GM19099 (cell line): Measurements from ENCODE around the gene WDR76.

ENCODE experiments used
- POLR2A ChIP-seq: IDR thresholded peaks from 3 replicates; pipeline ENCODE4 v1.6.1; 2011; ENCODE audit warnings: low read depth; ENCODE audit not compliant: insufficient read length; ENCODE audit errors: extremely low read depth

WDR76 gene

DNA sequence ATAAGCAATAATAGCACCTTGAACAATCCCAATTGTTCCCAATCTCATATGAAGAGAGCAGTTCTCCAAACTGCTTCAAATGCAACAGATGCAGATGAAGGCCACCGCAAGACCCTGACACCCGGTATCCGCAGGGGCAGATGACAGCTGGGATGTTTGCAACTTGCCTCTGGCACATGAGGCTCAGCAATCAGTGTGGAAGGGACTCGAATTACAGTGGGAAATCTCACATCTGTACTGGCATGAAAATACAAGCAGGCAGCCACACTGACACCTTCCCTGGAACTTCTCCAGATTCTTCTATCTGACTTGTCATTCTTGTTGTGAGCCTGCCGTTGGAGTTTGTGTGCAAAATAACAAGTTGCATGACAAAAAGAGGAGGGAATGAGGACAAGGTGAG, 68.8 kb downstream of the WDR76 start:
- TF ChIP-seq POLR2A = no peak

DNA sequence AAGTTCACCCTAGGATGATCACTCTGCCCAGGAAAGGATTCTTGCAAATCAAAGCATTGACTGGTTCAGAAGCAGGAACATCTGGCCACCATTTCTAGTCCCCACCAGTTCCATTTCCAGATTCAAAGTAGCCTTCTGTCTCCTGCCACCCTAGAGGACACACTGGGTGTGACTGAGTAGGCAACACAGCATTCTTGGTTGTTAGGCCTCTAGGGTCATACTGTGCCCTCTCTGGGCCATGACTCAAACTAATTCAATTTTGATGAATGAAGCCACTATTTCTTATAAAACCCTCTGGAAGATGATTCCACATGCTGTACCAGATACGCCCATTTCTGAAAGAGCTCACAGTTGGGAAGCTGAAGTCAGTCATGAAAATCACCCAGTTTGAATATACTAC, 69.7 kb downstream of the WDR76 start:
- no peak for TF ChIP-seq POLR2A

DNA sequence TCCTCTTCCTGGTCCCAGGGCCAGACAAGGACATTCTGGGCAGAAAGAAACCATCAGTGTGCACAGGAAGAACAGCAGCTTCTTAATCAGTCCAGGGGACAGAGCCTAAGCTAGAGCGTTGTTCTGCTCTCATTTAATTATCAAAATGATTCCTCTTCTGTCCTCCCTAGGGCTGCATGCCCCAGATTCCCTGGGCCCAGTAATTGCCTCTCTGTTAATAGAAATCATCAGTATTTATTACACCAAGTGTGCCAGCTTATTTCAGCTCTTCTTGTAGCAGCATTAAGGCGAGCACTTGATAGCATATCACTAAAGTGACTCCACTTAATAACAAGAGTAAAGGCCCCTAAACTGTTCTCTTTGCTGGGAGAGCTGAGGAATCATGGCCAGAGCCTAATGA, 72.1 kb downstream of the WDR76 start:
- no peak for TF ChIP-seq POLR2A

DNA sequence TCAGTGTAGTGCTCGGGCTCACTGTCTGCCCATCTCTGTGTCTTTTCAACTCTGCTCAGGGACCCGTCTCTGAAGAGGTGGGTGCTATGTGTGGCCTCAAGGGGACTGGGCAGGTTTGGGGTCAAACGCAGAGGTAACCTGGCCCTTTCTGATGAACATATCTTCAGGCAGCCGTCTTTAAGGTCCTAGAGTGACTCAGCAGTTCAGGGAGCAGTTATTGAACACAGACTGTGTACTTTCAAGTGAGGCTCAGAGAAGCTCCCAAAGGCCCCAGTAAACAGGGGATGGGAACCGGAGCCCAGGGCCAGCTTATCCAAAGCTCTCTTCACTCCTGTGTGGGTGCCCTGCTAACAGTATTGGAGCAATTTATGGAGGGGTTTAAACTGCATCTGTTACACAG, 73.1 kb downstream of the WDR76 start:
- TF ChIP-seq POLR2A = no peak

DNA sequence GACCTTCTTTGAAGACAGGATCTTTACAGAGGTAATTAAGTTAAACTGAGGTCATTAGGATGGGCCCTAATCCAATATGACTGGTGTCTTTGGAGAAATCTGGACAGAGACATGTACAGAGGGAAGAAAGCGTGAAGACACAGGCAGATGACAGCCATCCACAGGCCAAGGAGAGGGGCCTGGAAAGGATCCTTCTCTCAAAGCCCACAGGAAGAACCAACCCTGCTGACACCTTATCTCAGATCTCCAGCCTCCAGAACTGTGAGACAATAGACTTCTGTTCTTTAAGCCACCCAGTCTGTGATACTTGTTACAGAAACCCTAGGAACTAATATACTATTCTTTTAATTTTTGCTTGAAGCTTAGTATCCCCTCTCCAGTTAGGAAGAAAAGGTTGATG, 74.2 kb downstream of the WDR76 start:
- TF ChIP-seq POLR2A = no peak

DNA sequence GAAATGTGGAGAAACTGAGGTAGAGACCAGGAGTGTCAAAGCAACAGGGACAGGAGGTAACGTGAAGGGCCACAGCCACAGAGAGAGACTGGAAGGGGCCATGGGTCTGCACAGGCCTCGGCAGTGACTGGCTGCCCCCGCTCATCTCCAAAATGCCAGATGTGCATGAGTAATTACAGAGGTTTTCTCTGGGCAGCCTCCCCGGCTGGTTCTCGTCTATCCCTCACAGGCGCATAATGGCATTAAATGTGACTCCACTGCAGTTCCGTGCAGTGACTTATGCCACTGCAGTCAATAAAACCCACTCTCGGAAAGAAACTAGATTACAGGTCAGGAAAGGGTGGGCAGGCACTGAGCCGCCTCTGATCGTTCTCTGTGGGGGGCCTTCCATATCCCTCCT, 74.7 kb downstream of the WDR76 start:
- TF ChIP-seq POLR2A = no peak

DNA sequence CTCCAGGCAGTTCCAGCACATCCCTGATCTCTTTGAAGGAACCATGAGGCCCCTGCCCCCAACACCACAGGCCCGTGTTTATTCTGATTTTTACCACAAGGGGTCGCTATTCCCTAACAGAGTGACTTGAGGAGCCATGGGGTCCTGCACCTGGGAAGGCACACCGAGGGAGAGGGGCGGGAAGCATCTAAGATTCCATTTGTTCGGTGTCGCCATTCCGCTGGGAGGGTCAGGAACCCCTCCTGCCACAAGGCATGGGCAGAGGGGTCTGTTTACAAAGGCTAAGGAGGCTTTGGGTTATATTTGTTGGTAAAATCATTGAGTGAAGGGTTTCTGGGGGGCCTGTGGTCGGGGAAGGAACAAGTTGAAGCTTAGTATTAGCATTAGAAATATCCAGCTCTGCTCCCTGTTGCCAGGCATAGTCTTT, 77.1 kb downstream of the WDR76 start:
- no peak for TF ChIP-seq POLR2A

DNA sequence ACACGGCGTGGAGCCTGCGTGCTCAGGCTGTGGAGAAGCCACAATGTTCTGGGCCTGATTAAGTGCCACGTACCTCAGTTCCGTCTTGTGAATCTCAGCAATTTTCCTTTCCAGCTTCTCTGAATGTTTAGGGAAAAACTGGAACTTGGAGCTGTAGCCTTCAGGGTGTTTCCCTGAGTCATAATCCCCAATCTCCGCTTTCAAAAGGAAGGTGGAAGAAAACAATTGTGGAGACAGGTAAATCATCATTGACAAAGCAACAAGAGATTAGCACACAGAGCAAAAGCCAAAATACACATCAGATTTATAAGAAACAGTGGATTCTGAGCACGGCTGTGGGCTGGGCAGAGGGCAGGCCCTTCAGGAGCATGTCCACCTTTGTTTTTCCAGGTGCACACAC, 79.0 kb downstream of the WDR76 start:
- TF ChIP-seq POLR2A = no peak

DNA sequence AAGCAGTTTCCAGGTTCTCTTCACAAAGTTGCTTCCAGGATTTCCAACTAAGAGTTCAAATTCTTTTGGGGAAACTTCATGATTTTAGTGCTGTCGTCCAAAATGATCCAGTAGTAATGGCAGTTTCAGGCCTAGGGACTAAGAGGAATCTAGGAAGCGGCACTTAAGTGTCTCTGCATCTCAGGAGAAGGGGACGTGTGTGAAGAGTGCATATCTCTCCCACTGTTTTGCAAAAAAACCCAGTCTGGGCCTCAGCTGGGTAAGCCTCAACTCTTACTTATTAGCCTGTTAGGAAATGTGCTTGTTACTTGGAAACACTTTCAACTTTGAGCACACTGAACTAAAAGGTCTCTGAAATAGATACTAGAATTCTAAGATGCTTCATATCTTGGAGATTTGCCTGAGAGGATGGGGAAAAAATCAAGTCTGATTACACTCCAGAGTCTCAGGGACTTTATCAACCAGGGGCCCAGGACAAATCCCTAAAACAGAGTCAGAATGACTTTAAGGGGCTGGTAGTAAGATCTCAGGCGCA, 81.8 kb downstream of the WDR76 start:
- TF ChIP-seq POLR2A = no peak

DNA sequence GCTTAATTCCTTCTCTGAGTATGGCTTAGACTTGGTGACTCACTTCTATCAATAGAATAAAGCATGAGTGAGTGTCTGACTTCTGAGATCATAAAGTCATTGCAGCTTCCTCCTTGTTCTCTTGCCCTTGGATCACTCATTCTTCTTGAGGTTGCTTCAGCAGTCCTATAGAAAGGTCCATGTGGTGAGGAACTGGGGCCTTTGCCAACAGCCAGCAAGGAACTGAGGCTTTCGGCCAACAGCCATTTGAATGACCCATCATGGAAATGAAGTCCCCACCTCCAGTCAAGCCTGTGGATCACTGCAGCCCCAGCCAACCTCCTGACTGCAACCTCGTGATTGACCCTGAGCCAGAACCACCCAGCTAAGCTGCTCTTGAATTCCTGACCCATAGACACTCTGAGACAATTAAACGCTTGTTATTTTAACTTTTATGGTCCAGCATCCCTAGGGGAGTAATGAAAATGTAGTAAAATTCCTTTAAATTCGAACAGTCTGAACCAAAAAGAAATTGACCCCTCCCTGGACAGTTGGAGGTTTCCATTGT, 84.5 kb downstream of the WDR76 start:
- no peak for TF ChIP-seq POLR2A

DNA sequence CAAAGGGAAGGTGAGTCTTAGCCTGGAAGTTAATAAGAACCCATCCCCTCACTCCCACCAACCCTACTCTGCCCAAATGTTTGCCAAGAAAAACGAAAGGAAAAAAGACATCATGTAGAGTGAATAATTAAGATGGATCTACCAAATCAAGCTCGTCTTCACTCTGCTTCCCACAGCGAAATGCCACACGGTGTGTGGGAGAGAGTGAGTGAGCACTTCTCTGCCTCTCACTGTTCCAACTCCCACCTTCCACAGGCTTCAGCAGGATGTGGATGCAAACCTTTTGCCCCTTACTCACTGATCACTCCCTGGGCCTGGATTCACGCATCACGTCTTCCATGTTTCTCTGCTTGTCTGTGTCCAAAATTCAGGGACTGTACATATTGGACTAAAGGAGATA, 85.4 kb downstream of the WDR76 start:
- no peak for TF ChIP-seq POLR2A

DNA sequence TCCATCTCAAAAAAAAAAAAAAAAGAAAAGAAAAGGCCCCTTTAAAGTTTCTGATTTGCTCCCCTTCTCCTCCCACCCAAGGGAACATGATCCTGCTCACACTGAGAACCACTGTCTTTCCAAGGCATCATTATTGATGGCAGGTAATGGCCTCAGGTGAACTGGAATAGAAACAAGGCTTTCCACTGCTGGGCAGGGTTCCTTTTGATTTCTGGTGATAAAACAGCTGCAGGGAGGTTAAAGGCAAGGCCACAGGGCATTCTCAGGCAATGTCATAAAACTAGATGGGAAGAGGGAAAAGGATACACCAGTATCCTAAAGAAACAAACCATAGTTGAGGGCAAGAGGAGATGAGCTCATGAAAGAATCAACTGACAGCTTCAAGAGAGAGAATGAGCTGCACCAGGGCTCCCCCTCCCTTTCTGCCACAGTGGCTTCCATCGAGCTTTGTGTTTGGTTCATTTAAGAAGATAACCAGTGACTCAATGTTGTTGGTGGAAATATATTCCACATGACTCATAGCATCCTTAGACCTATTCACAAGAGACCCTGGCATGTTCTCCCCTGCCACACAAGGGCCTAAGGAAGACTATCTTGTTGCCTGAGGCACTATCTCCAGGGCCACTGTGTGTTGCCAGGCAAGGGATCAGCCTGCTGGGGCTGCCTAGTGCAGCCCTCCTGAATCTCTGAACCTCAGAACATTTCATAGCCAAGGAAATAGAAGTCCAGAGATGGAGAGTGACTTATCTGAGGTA, 86.4 kb downstream of the WDR76 start:
- no peak for TF ChIP-seq POLR2A

DNA sequence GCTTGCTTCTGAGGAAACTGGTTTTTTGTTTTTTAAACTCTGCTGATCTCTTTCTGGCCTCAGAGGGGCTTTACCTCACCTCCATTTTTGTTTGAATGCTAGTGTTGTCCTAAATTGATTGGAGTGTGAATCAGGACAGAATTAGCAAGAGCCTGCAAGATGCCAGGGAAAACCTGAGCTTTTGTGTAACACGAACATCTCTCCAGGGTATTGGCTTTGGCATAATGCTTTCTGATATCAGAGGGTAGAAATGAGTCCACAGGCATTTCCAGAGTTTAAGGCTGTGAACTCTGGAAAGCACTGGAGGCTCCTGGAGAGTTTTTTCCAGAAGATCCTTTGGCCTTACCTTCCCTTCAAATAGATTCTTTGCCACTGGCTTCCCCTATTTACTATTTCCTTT, 87.1 kb downstream of the WDR76 start:
- TF ChIP-seq POLR2A = no peak

DNA sequence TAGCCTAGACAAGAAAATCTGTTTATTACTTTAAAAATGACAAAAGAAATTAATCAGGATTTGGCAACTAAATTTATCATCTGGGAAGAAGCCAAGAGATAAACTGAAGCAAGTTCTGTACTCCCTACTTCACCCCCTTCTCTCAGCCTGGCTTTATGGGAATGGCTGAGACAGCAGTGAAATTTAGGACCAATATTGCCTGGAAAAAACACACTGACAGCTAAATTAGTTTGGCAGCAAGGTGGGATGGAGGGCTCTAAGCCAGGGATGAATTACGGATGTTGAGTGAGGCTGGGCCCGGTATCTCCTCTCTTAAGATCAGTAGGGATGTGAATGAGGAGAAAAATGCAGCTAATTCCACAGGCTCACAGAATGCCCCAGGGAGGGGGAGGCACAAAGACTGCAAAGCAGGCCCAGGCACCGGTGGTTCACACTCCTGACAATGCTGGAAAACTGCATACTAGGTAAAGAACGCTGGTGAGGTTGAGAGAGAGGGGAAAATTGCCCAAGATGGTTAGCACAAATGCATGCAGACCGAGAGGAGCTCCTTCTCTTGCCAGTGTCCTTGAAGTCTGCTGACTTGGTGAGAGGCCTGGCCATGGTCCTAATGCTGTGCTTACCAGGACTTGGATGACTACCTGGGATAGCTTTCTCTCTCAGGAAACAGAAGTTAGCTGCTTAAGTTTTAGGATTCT, 89.0 kb downstream of the WDR76 start:
- TF ChIP-seq POLR2A = no peak

DNA sequence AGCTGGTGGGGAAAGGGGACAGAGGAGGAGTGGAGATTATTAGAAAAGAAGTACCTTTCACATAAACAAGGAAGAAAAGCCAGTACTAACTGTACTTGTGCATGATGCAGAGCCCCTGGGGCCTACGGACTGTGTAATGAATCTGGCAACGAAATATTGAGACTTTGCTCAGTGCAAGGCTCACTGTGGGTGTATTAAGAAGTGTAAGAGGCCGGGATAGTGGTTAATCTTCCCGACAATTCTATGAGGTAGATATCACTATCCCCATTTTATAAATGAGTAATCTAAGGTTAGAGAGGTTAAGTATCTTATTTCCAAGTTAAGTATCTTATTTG, 89.5 kb downstream of the WDR76 start:
- no peak for TF ChIP-seq POLR2A
